ENCODE measurements around the gene ADA. TPM values are rescaled to one million over a fixed set of nuclear protein-coding genes. Genes with fewer than 3 reads are reported as not detected.

Gene ADA
- total RNA-seq, 1 donor from 2014 or later, result 19.2 TPM

- H3K4me3 ChIP-seq (ENCODE audit: low read depth, low read length), result no peak overlapping the region
- H3K36me3 ChIP-seq (ENCODE audit: control insufficient read depth, insufficient read depth, low read length), result no peaks in the 10 kb centered on the region
- H3K27me3 ChIP-seq (ENCODE audit: control insufficient read depth, insufficient read depth, low read length), result no peaks in the 10 kb centered on the region
- TF ChIP-seq CTCF (IDR thresholded peaks at IDR 0.05; ENCODE audit: insufficient read depth, low read length, poor library complexity, severe bottlenecking), result no peak
- DNase-seq (ENCODE audit: low read depth), result no peak
Observed at GRCh38 chr20:44598423-44599305, 52.8 kb downstream of the ADA start.

- Histone ChIP-seq H3K36me3 (ENCODE audit: control insufficient read depth, insufficient read depth, low read length) (no peaks in the 10 kb centered on the region), H3K27me3 (ENCODE audit: control insufficient read depth, insufficient read depth, low read length) (no peaks in the 10 kb centered on the region), H3K4me3 (ENCODE audit: low read depth, low read length) (no peak overlapping the region)
- no peak for TF ChIP-seq CTCF (IDR thresholded peaks at IDR 0.05; ENCODE audit: insufficient read depth, low read length, poor library complexity, severe bottlenecking)
- DNase-seq (ENCODE audit: low read depth), result no peak
Observed at GRCh38 chr20:44597930-44598329, 53.6 kb downstream of the ADA start.

GRCh38 chr20:44597516-44597915 is 54.0 kb downstream of the ADA start:
- DNase-seq (ENCODE audit: low read depth), result no peak

GRCh38 chr20:44596876-44597275 is 54.6 kb downstream of the ADA start:
- no peak for TF ChIP-seq CTCF (IDR thresholded peaks at IDR 0.05; ENCODE audit: insufficient read depth, low read length, poor library complexity, severe bottlenecking)
- H3K36me3 ChIP-seq (ENCODE audit: control insufficient read depth, insufficient read depth, low read length), result no peaks in the 10 kb centered on the region
- no peaks in the 10 kb centered on the region for H3K27me3 ChIP-seq (ENCODE audit: control insufficient read depth, insufficient read depth, low read length)
- no peak overlapping the region for H3K4me3 ChIP-seq (ENCODE audit: low read depth, low read length)
- DNase-seq (ENCODE audit: low read depth), result no peak

More at GRCh38 chr20:44597516-44597915, 54.0 kb downstream of the ADA start:
- TF ChIP-seq CTCF (IDR thresholded peaks at IDR 0.05; ENCODE audit: insufficient read depth, low read length, poor library complexity, severe bottlenecking), result no peak
- Histone ChIP-seq H3K4me3 (ENCODE audit: low read depth, low read length) (no peak overlapping the region), H3K27me3 (ENCODE audit: control insufficient read depth, insufficient read depth, low read length) (no peaks in the 10 kb centered on the region), H3K36me3 (ENCODE audit: control insufficient read depth, insufficient read depth, low read length) (no peaks in the 10 kb centered on the region)

GRCh38 chr20:44596010-44596409 is 55.5 kb downstream of the ADA start:
- H3K27me3 ChIP-seq (ENCODE audit: control insufficient read depth, insufficient read depth, low read length), result no peaks in the 10 kb centered on the region
- H3K36me3 ChIP-seq (ENCODE audit: control insufficient read depth, insufficient read depth, low read length), result no peaks in the 10 kb centered on the region
- no peak overlapping the region for H3K4me3 ChIP-seq (ENCODE audit: low read depth, low read length)
- DNase-seq (ENCODE audit: low read depth), result no peak
- no peak for TF ChIP-seq CTCF (IDR thresholded peaks at IDR 0.05; ENCODE audit: insufficient read depth, low read length, poor library complexity, severe bottlenecking)

Data from kidney epithelial cell (primary cell).